ENCODE measurements around the gene MCIDAS. TPM values are rescaled to one million over a fixed set of nuclear protein-coding genes. Genes with fewer than 3 reads are reported as not detected.

The MCIDAS gene
- total RNA-seq, 1 donor from 2014 or later, result not detected

- Mint-ChIP-seq H3K36me3 (ENCODE audit: unreplicated experiment) (no peaks in the 10 kb centered on the region), H3K9me3 (ENCODE audit: unreplicated experiment) (no peaks in the 10 kb centered on the region), H3K27ac (ENCODE audit: unreplicated experiment) (no peak overlapping the region), H3K4me1 (ENCODE audit: unreplicated experiment) (peaks cover 30% of the 10 kb centered on the region), H3K4me3 (ENCODE audit: unreplicated experiment) (peak overlapping the region; percentile 83), H3K27me3 (ENCODE audit: unreplicated experiment) (peaks cover 81% of the 10 kb centered on the region)
- TF ChIP-seq, protein P1, sequence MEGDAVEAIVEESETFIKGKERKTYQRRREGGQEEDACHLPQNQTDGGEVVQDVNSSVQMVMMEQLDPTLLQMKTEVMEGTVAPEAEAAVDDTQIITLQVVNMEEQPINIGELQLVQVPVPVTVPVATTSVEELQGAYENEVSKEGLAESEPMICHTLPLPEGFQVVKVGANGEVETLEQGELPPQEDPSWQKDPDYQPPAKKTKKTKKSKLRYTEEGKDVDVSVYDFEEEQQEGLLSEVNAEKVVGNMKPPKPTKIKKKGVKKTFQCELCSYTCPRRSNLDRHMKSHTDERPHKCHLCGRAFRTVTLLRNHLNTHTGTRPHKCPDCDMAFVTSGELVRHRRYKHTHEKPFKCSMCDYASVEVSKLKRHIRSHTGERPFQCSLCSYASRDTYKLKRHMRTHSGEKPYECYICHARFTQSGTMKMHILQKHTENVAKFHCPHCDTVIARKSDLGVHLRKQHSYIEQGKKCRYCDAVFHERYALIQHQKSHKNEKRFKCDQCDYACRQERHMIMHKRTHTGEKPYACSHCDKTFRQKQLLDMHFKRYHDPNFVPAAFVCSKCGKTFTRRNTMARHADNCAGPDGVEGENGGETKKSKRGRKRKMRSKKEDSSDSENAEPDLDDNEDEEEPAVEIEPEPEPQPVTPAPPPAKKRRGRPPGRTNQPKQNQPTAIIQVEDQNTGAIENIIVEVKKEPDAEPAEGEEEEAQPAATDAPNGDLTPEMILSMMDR (IDR thresholded peaks at IDR 0.05), result no peak
- no peak for DNase-seq (ENCODE audit: extremely low spot score, unreplicated experiment)
Measured at GRCh38 chr5:55232271-55232984, 5.3 kb upstream of the MCIDAS start.

GRCh38 chr5:55231919-55232270 is 4.8 kb upstream of the MCIDAS start:
- DNase-seq (ENCODE audit: extremely low spot score, unreplicated experiment), result no peak
- H3K4me3 Mint-ChIP-seq (ENCODE audit: unreplicated experiment), result peak overlapping the region; percentile 83
- TF ChIP-seq, protein P1 (IDR thresholded peaks at IDR 0.05), result no peak
- H3K27me3 Mint-ChIP-seq (ENCODE audit: unreplicated experiment), result peaks cover 78% of the 10 kb centered on the region
- H3K36me3 Mint-ChIP-seq (ENCODE audit: unreplicated experiment), result no peaks in the 10 kb centered on the region
- no peaks in the 10 kb centered on the region for H3K9me3 Mint-ChIP-seq (ENCODE audit: unreplicated experiment)
- no peak overlapping the region for H3K27ac Mint-ChIP-seq (ENCODE audit: unreplicated experiment)
- H3K4me1 Mint-ChIP-seq (ENCODE audit: unreplicated experiment), result peaks cover 30% of the 10 kb centered on the region

DNA sequence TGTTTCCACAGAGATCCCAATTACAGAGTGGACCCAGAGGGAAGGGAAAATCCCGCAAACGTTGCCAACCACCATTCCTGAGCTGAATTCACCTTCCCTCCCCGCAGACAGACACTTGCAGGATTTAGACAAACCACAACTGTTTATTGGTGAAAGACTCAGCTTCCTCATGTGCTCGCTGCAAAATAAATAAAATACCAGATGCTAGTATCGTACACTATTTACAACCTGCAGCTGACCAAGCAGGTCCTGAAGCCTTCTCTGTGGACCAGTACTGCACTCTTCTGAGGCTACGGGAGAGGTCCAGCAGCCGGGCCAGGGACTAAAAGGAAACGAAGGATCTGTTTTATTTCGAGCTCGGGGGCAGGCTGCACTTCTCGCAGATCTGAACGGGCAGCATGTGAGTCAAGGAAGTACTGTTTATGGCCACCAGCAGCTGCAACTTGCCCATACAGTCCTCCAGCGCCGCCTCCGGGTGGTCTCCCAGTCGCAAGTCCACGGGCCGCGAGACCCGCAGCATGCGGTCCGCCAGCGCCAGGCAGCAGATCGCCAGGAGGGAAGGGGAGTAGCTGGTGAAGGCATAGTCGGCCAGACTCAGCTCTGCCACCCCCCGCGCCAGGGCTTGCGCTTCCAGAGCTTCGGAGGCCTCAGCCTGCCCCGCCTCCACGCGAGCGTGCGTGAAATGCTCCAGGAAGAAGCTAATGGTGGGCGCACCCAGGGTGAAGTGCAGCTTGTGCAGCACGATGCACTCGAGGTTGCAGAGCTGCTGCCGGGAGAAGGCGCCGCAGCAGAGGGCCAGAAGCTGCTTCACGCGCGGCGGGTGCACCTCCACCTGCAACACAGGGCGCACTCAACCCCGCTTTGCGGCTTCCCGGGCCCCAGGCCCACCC is 4.2 kb upstream of the MCIDAS start:
- TF ChIP-seq, protein P1 (IDR thresholded peaks at IDR 0.05), result no peak
- Mint-ChIP-seq H3K27ac (ENCODE audit: unreplicated experiment) (no peak overlapping the region), H3K9me3 (ENCODE audit: unreplicated experiment) (no peaks in the 10 kb centered on the region), H3K36me3 (ENCODE audit: unreplicated experiment) (no peaks in the 10 kb centered on the region), H3K27me3 (ENCODE audit: unreplicated experiment) (peaks cover 74% of the 10 kb centered on the region), H3K4me3 (ENCODE audit: unreplicated experiment) (peak overlapping the region; percentile 83), H3K4me1 (ENCODE audit: unreplicated experiment) (peaks cover 32% of the 10 kb centered on the region)
- no peak for DNase-seq (ENCODE audit: extremely low spot score, unreplicated experiment)

- no peak for DNase-seq (ENCODE audit: extremely low spot score, unreplicated experiment)
- Mint-ChIP-seq H3K4me3 (ENCODE audit: unreplicated experiment) (no peak overlapping the region), H3K27me3 (ENCODE audit: unreplicated experiment) (peaks cover 77% of the 10 kb centered on the region), H3K27ac (ENCODE audit: unreplicated experiment) (no peak overlapping the region), H3K9me3 (ENCODE audit: unreplicated experiment) (no peaks in the 10 kb centered on the region), H3K4me1 (ENCODE audit: unreplicated experiment) (peaks cover 33% of the 10 kb centered on the region), H3K36me3 (ENCODE audit: unreplicated experiment) (no peaks in the 10 kb centered on the region)
- TF ChIP-seq, protein P1 (IDR thresholded peaks at IDR 0.05), result no peak
Measured at GRCh38 chr5:55230086-55230629, 3.0 kb upstream of the MCIDAS start.

All from osteocyte (in vitro differentiated cells).